B cell (primary cell): ENCODE measurements around the gene PALD1. TPM values are rescaled to one million over a fixed set of nuclear protein-coding genes. Genes with fewer than 3 reads are reported as not detected.

ENCODE experiments used
- ATAC-seq: fragments of 200-7000 bp; cut with Tn5 transposase; one replicate; pipeline ENCODE4 v1.10.0; 2021; ENCODE audit warnings: low read depth, mild to moderate bottlenecking, moderate number of reproducible peaks, moderate library complexity
- CTCF ChIA-PET: fragments of 350-600 bp; sonication (Branson Sonifier 250); formaldehyde crosslinking; loops from one replicate; lab custom pipeline; 2021; ENCODE audit warnings: antibody characterized with exemption, inconsistent platforms; lab: Charles Lee
- POLR2A ChIA-PET: fragments of 350-600 bp; sonication (Branson Sonifier 250); formaldehyde crosslinking; loops from one replicate; lab custom pipeline; 2021; ENCODE audit warnings: antibody characterized with exemption; lab: Charles Lee
- DNase-seq: peaks from one replicate; pipeline ENCODE4 v3.0.0; 2013
- H2AFZ ChIP-seq: 2 replicates; pipeline ENCODE4 v1.6.1; 2012; ENCODE audit warnings: mild to moderate bottlenecking, low read depth, low read length; ENCODE audit not compliant: insufficient read depth, poor library complexity, severe bottlenecking
- H3K27ac ChIP-seq, 2 donors: 1 replicate in 1 of 2; 2 replicates in 1 of 2; pipeline ENCODE4 v1.5.1; 2012 to 2013; ENCODE audit warnings: low read length in 2 of 2, mild to moderate bottlenecking in 2 of 2, moderate library complexity in 1 of 2
- H3K27me3 ChIP-seq, 4 experiments: fragments of 200-600 bp in 1 of 4; sonication (generic) in 1 of 4; replicated peaks in 1 of 4; 1 replicate in 2 of 4; 2 replicates in 2 of 4; pipeline versions ENCODE4 v1.6.1 to v1.7.0; 2013 to 2016; ENCODE audit warnings: low read length in 3 of 4, mild to moderate bottlenecking in 2 of 4, mixed read lengths in 1 of 4, moderate library complexity in 1 of 4; ENCODE audit not compliant: insufficient read depth in 4 of 4, control insufficient read depth in 3 of 4; ENCODE audit errors: control extremely low read depth in 1 of 4
- H3K36me3 ChIP-seq, 2 experiments: replicated peaks in 1 of 2; 1 replicate in 1 of 2; 2 replicates in 1 of 2; pipeline versions ENCODE4 v1.6.1 to v1.7.1; 2013; ENCODE audit warnings: low read length in 1 of 2; ENCODE audit not compliant: insufficient read depth in 2 of 2, control insufficient read depth in 1 of 2; ENCODE audit errors: control extremely low read depth in 1 of 2, extremely low read depth in 1 of 2
- H3K4me1 ChIP-seq, 2 donors: fragments of 200-600 bp in 1 of 2; sonication (generic) in 1 of 2; 1 replicate in 1 of 2; 2 replicates in 1 of 2; pipeline versions ENCODE4 v1.5.1 to v1.6.1; 2013 to 2017; ENCODE audit warnings: low read length in 2 of 2; ENCODE audit not compliant: control insufficient read depth in 2 of 2, insufficient read depth in 2 of 2
- H3K4me2 ChIP-seq: replicated peaks from 2 replicates; pipeline ENCODE3; 2012; ENCODE audit warnings: mild to moderate bottlenecking, low read depth, low read length; ENCODE audit not compliant: poor library complexity, severe bottlenecking
- H3K4me3 ChIP-seq, 5 experiments: fragments of 200-600 bp in 1 of 5; sonication (generic) in 1 of 5; 1 replicate in 3 of 5; 2 replicates in 2 of 5; pipeline versions ENCODE4 v1.5.1 to v1.7.0; 2011 to 2016; ENCODE audit warnings: low read length in 4 of 5, mild to moderate bottlenecking in 4 of 5, low read depth in 2 of 5, control low read depth in 1 of 5, moderate library complexity in 1 of 5; ENCODE audit not compliant: insufficient read depth in 1 of 5; ENCODE audit errors: control extremely low read depth in 1 of 5, extremely low read depth in 1 of 5
- H3K79me2 ChIP-seq: fragments of 200-600 bp; sonication (generic); one replicate; pipeline ENCODE4 v1.6.0; 2016; ENCODE audit warnings: low read length; ENCODE audit not compliant: control insufficient read depth, insufficient read depth
- H3K9ac ChIP-seq: fragments of 200-600 bp; sonication (generic); 2 replicates; pipeline ENCODE4 v1.6.1; 2017; ENCODE audit warnings: mild to moderate bottlenecking, low read length, moderate library complexity
- H3K9me3 ChIP-seq, 3 donors: one replicate each; pipeline versions ENCODE4 v1.6.1 to v1.7.1; 2013; ENCODE audit warnings: low read length in 2 of 3; ENCODE audit not compliant: control insufficient read depth in 2 of 3, insufficient read depth in 1 of 3; ENCODE audit errors: control extremely low read depth in 1 of 3
- H4K20me1 ChIP-seq: 2 replicates; pipeline ENCODE4 v1.6.0; 2012; ENCODE audit warnings: mild to moderate bottlenecking, low read length; ENCODE audit not compliant: insufficient read depth, control insufficient read depth, poor library complexity, severe bottlenecking
- H3K27ac Mint-ChIP-seq: one replicate; pipeline ENCODE4 v1.8.0; 2021; ENCODE audit warnings: mixed read lengths
- H3K27me3 Mint-ChIP-seq: one replicate; pipeline ENCODE4 v1.8.0; 2021; ENCODE audit warnings: mixed read lengths
- H3K4me1 Mint-ChIP-seq: one replicate; pipeline ENCODE4 v1.8.0; 2021; ENCODE audit warnings: mixed read lengths
- H3K4me3 Mint-ChIP-seq: one replicate; pipeline ENCODE4 v1.8.0; 2021; ENCODE audit warnings: mixed read lengths
- H3K9me3 Mint-ChIP-seq: one replicate; pipeline ENCODE4 v1.8.0; 2022; ENCODE audit warnings: mixed read lengths; ENCODE audit not compliant: insufficient read depth
- CTCF ChIP-seq: fragments of 200-600 bp; IDR thresholded peaks from one replicate; pipeline ENCODE4 v1.8.0; 2022; ENCODE audit warnings: antibody characterized with exemption, mild to moderate bottlenecking
- EZH2 ChIP-seq: IDR thresholded peaks from 2 replicates; pipeline ENCODE4 v1.6.1; 2012; ENCODE audit warnings: borderline replicate concordance, low read depth, mild to moderate bottlenecking, moderate library complexity, low read length; ENCODE audit not compliant: insufficient read depth, poor library complexity, severe bottlenecking
- WGBS: methylation state at CpG from one replicate; pipeline ENCODE4 v1.1.5; 2013; ENCODE audit warnings: missing lambda C conversion rate; ENCODE audit not compliant: insufficient coverage; 5-methylcytosine and 5-hydroxymethylcytosine counted together
- intact Hi-C: fragments of 100-400 bp; cut with micrococcal nuclease; formaldehyde crosslinking; loops from one replicate; pipeline ENCODE4 v1.10.0; 2022
- polyA plus RNA-seq: library from polyadenylated mRNA; depleted of rRNA; stranded (reverse); fragments of >200 nt; gene quantifications from 2 replicates; pipeline ENCODE4 v1.2.3, GENCODE V29; 2012
- total RNA-seq, 2 donors: library from RNA; stranded (reverse); fragments of 120-200 nt in 1 of 2; gene quantifications; 1 replicate in 1 of 2; 2 replicates in 1 of 2; pipeline versions ENCODE4 v1.2.3 to v1.2.4, GENCODE V29; 2013 to 2022

PALD1 gene
- total and polyA plus RNA-seq, 2 donors (not counting 1 experiment from before 2014, with no cell fraction given) = 2.2 to 2.8 TPM

GRCh38 chr10:70472799-70473454 is 5.6 kb upstream of the PALD1 start:
- Histone ChIP-seq H3K9me3 (no peaks in the 10 kb centered on the region), H4K20me1 (no peaks in the 10 kb centered on the region), H3K27ac (no peak overlapping the region), H3K4me1 (peaks cover 8% of the 10 kb centered on the region in 2 donors), H3K4me2 (no peak overlapping the region), H3K9ac (no peak overlapping the region), H3K4me3 (no peak overlapping the region), H2AFZ (no peak overlapping the region), H3K27me3 (peaks cover 0 to 3% (median 0%) of the 10 kb centered on the region in 4 experiments), H3K79me2 (no peaks in the 10 kb centered on the region), H3K36me3 (no peaks in the 10 kb centered on the region)
- no peak overlapping the region for H3K27ac Mint-ChIP-seq
- no peak for TF ChIP-seq CTCF
- TF ChIP-seq EZH2 = no peak
- H3K4me3 Mint-ChIP-seq = no peak overlapping the region
- WGBS = 91% methylated on average over 8 of the region's 8 CpGs
- ChIA-PET POLR2A (interaction anchor here (0.8 kb wide), 1 partner anchor 15 kb away, joined by 3 read pairs; no protein-coding TSS in a partner anchor), CTCF (interaction anchor here (1.6 kb wide), 1 partner anchor 11 kb away, joined by 4 read pairs; no protein-coding TSS in a partner anchor)
- DNase-seq (no peak), ATAC-seq (no peak)
- no peaks in the 10 kb centered on the region for H3K9me3 Mint-ChIP-seq
- intact Hi-C loops = no loop called here
- H3K4me1 Mint-ChIP-seq = peaks cover 13% of the 10 kb centered on the region
- no peaks in the 10 kb centered on the region for H3K27me3 Mint-ChIP-seq

GRCh38 chr10:70474780-70475179 is 3.8 kb upstream of the PALD1 start:
- peaks cover 8% of the 10 kb centered on the region for H3K79me2 ChIP-seq
- no peak overlapping the region for H3K27ac ChIP-seq
- no peaks in the 10 kb centered on the region for H3K27me3 Mint-ChIP-seq
- H3K4me1 ChIP-seq = peaks cover 20 to 23% of the 10 kb centered on the region in 2 donors
- H3K4me1 Mint-ChIP-seq = peaks cover 24% of the 10 kb centered on the region
- no peak for TF ChIP-seq EZH2
- no peak for TF ChIP-seq CTCF
- WGBS = no CpG with 5 or more reads among the region's 2 CpGs
- H3K4me2 ChIP-seq = no peak overlapping the region
- no peak overlapping the region for H3K27ac Mint-ChIP-seq
- no peaks in the 10 kb centered on the region for H3K9me3 ChIP-seq
- no peak for ATAC-seq
- H3K4me3 ChIP-seq = no peak overlapping the region
- no peak overlapping the region for H3K9ac ChIP-seq
- intact Hi-C loops = loop anchor here (5.0 kb wide), 2 partner anchors 38 to 67 kb away; no protein-coding TSS in a partner anchor
- CTCF ChIA-PET = interaction anchor here (0.9 to 2.6 kb wide), 2 partner anchors 10 to 20 kb away, joined by 5 to 11 read pairs; no protein-coding TSS in a partner anchor
- no peak overlapping the region for H2AFZ ChIP-seq
- POLR2A ChIA-PET = no interaction called here
- no peak overlapping the region for H3K4me3 Mint-ChIP-seq
- no peaks in the 10 kb centered on the region for H4K20me1 ChIP-seq
- H3K36me3 ChIP-seq = no peaks in the 10 kb centered on the region
- no peak for DNase-seq
- no peaks in the 10 kb centered on the region for H3K9me3 Mint-ChIP-seq
- H3K27me3 ChIP-seq = peaks cover 0 to 10% (median 0%) of the 10 kb centered on the region in 4 experiments
